Astrocyte of the cerebellum (primary cell): ENCODE results near the gene SPRED2.

ENCODE experiments used
- DNase-seq: peaks from one replicate; pipeline ENCODE4 v3.0.0-alpha.2; 2011; ENCODE audit warnings: low read depth
- H3K4me3 ChIP-seq: 2 replicates; pipeline ENCODE4 v1.5.1; 2011; ENCODE audit warnings: mild to moderate bottlenecking, low read depth, low read length, moderate library complexity
- CTCF ChIP-seq: IDR thresholded peaks from 2 replicates; pipeline ENCODE4 v1.5.1; 2012; ENCODE audit warnings: low read length, low read depth, moderate library complexity, mild to moderate bottlenecking; ENCODE audit errors: missing control alignments
- in situ Hi-C: cut with HindIII; loops from 2 replicates; pipeline ENCODE4 v1.10.0; 2017; ENCODE audit warnings: low sequenced_read_pairs

The SPRED2 gene

GRCh38 chr2:65361623-65362022 is 70.8 kb downstream of the SPRED2 start:
- H3K4me3 ChIP-seq, result no peak overlapping the region
- DNase-seq, result no peak
- no peak for TF ChIP-seq CTCF
- in situ Hi-C loops, result no loop called here

- DNase-seq, result no peak
- H3K4me3 ChIP-seq, result no peak overlapping the region
- in situ Hi-C loops, result no loop called here
- no peak for TF ChIP-seq CTCF
These were observed 72.0 kb downstream of the SPRED2 start for GRCh38 chr2:65360441-65360840.

- in situ Hi-C loops, result no loop called here
- no peak overlapping the region for H3K4me3 ChIP-seq
- no peak for TF ChIP-seq CTCF
- DNase-seq, result no peak
These were observed 73.6 kb downstream of the SPRED2 start for GRCh38 chr2:65358678-65359400.

GRCh38 chr2:65357959-65358294 is 74.5 kb downstream of the SPRED2 start:
- no peak overlapping the region for H3K4me3 ChIP-seq
- no peak for DNase-seq
- no peak for TF ChIP-seq CTCF
- in situ Hi-C loops, result no loop called here

GRCh38 chr2:65357095-65357958 is 75.1 kb downstream of the SPRED2 start:
- in situ Hi-C loops, result no loop called here
- DNase-seq, result no peak
- H3K4me3 ChIP-seq, result no peak overlapping the region
- no peak for TF ChIP-seq CTCF

- DNase-seq, result no peak
- TF ChIP-seq CTCF, result no peak
- in situ Hi-C loops, result no loop called here
- H3K4me3 ChIP-seq, result no peak overlapping the region
These were observed 77.1 kb downstream of the SPRED2 start for GRCh38 chr2:65355186-65355831.
